Lung (tissue), 12 donors: Measurements from ENCODE around the gene JAML. TPM values are rescaled to one million over a fixed set of nuclear protein-coding genes. Genes with fewer than 3 reads are reported as not detected.

ENCODE experiments used
- ATAC-seq: fragments of 200-7000 bp; cut with Tn5 transposase; one replicate; pipeline ENCODE4 v1.9.1; 2020; ENCODE audit warnings: moderate number of reproducible peaks; ENCODE audit not compliant: insufficient read depth, low FRiP score
- DNase-seq, 3 donors: peaks; one replicate each; pipeline ENCODE4 v3.0.0-alpha.2; 2013 to 2017
- H3K27ac ChIP-seq, 2 donors: one replicate each; pipeline ENCODE4 v1.5.1; 2013; ENCODE audit warnings: mild to moderate bottlenecking in 2 of 2, moderate library complexity in 2 of 2, control low read depth in 1 of 2, inconsistent platforms in 1 of 2, low read depth in 1 of 2, low read length in 1 of 2
- H3K27me3 ChIP-seq, 3 donors: one replicate each; pipeline ENCODE4 v1.5.1; 2013; ENCODE audit warnings: low read length in 2 of 3; ENCODE audit not compliant: control insufficient read depth in 3 of 3, insufficient read depth in 3 of 3
- H3K36me3 ChIP-seq, 4 donors: one replicate each; pipeline ENCODE4 v1.5.1; 2013; ENCODE audit warnings: low read length in 4 of 4, mild to moderate bottlenecking in 1 of 4, moderate library complexity in 1 of 4; ENCODE audit not compliant: control insufficient read depth in 4 of 4, insufficient read depth in 4 of 4
- H3K4me1 ChIP-seq, 5 donors: one replicate each; pipeline ENCODE4 v1.5.1; 2013; ENCODE audit warnings: low read length in 5 of 5, mild to moderate bottlenecking in 2 of 5, moderate library complexity in 1 of 5; ENCODE audit not compliant: control insufficient read depth in 5 of 5, insufficient read depth in 5 of 5
- H3K4me3 ChIP-seq: one replicate; pipeline ENCODE4 v1.5.1; 2013; ENCODE audit warnings: mild to moderate bottlenecking, control low read depth, moderate library complexity
- H3K9ac ChIP-seq, 2 donors: one replicate each; pipeline ENCODE4 v1.5.1; 2013; ENCODE audit warnings: low read length in 2 of 2, control low read depth in 1 of 2; ENCODE audit not compliant: insufficient read depth in 1 of 2
- H3K9me3 ChIP-seq, 4 donors: one replicate each; pipeline ENCODE4 v1.5.1; 2013; ENCODE audit warnings: low read length in 3 of 4, mild to moderate bottlenecking in 1 of 4, moderate library complexity in 1 of 4; ENCODE audit not compliant: control insufficient read depth in 4 of 4, insufficient read depth in 3 of 4
- WGBS, 2 donors: extraction: QIAGEN DNeasy Blood & Tissue Kit; methylation state at CpG; one replicate each; pipeline ENCODE4 v1.1.7; 2013; 5-methylcytosine and 5-hydroxymethylcytosine counted together
- polyA plus RNA-seq, 2 donors: library from polyadenylated mRNA; stranded (reverse); fragments of 200-250 nt; gene quantifications; one replicate each; pipeline ENCODE4 v1.2.1, GENCODE V29; 2013
- total RNA-seq, 2 donors: library from RNA; depleted of rRNA in 1 of 2; stranded (reverse); fragments of >200 nt in 1 of 2; gene quantifications; one replicate each; pipeline ENCODE4 v1.2.1, GENCODE V29; 2014 to 2021
- TF ChIP-seq, protein P1 (sequence below): IDR thresholded peaks from 2 replicates; pipeline ENCODE4 v1.5.1; 2012; ENCODE audit warnings: mild to moderate bottlenecking; ENCODE audit errors: control extremely low read depth, extremely low read depth
- donor health status: control.
- donor health status: control.
- donor health status: Bipolar disorder and iron deficiency.
- donor health status: healthy.
- donor health status: DM: yes; HTN: yes; CAD: no.

Gene JAML
- total and polyA plus RNA-seq, 4 donors, result 29.3 to 49.1 (median 35.4) TPM

- H3K27me3 ChIP-seq, result peaks cover 0 to 56% (median 30%) of the 10 kb centered on the region in 3 donors
- H3K4me1 ChIP-seq, result peaks cover 0 to 53% (median 14%) of the 10 kb centered on the region in 5 donors
- no peak overlapping the region for H3K27ac ChIP-seq
- TF ChIP-seq, protein P1, sequence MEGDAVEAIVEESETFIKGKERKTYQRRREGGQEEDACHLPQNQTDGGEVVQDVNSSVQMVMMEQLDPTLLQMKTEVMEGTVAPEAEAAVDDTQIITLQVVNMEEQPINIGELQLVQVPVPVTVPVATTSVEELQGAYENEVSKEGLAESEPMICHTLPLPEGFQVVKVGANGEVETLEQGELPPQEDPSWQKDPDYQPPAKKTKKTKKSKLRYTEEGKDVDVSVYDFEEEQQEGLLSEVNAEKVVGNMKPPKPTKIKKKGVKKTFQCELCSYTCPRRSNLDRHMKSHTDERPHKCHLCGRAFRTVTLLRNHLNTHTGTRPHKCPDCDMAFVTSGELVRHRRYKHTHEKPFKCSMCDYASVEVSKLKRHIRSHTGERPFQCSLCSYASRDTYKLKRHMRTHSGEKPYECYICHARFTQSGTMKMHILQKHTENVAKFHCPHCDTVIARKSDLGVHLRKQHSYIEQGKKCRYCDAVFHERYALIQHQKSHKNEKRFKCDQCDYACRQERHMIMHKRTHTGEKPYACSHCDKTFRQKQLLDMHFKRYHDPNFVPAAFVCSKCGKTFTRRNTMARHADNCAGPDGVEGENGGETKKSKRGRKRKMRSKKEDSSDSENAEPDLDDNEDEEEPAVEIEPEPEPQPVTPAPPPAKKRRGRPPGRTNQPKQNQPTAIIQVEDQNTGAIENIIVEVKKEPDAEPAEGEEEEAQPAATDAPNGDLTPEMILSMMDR, result no peak
- DNase-seq (no peak), ATAC-seq (no peak)
- H3K36me3 ChIP-seq, result no peaks in the 10 kb centered on the region
- WGBS, 2 donors, result 29 to 31% methylated on average over 13 to 16 of the region's 16 CpGs
- no peak overlapping the region for H3K4me3 ChIP-seq
- H3K9ac ChIP-seq, result no peak overlapping the region
- H3K9me3 ChIP-seq, result peaks cover 0 to 2% (median 0%) of the 10 kb centered on the region in 4 donors
Observed at GRCh38 chr11:118153516-118153915, 71.3 kb downstream of the JAML start.

GRCh38 chr11:118152552-118153471 lies 72.0 kb downstream of the JAML start, which contains the start of gene SCN4B:
Gene SCN4B (minus strand): TSS chr11:118152823. CDS start chr11:118152673, 150 bp downstream.
- peak; percentile 71 for ATAC-seq
- 1 to 2% methylated on average over 69 to 88 of the region's 88 CpGs for WGBS, 2 donors

GRCh38 chr11:118152020-118152551 lies 72.7 kb downstream of the JAML start:
- ATAC-seq, result no peak
- Histone ChIP-seq H3K4me3 (peak overlapping the region; percentile 37), H3K27ac (no peak overlapping the region), H3K9me3 (peaks cover 0 to under 1% (median 0%) of the 10 kb centered on the region in 4 donors), H3K27me3 (peaks cover 0 to 41% (median 24%) of the 10 kb centered on the region in 3 donors), H3K36me3 (no peaks in the 10 kb centered on the region), H3K4me1 (peaks cover 0 to 45% (median 14%) of the 10 kb centered on the region in 5 donors), H3K9ac (no peak overlapping the region)
- no peak for DNase-seq
- TF ChIP-seq, protein P1, result no peak
- WGBS, 2 donors, result 23 to 29% methylated on average over 16 of the region's 16 CpGs

More at GRCh38 chr11:118152552-118153471, 72.0 kb downstream of the JAML start, which contains the start of gene SCN4B:
- Histone ChIP-seq H3K4me3 (peak within 1 kb of the TSS; percentile 37), H3K9ac (no peak within 1 kb of the TSS), H3K9me3 (peaks cover 0 to 2% (median 0%) of the 10 kb centered on the region in 4 donors), H3K27me3 (peaks cover 0 to 49% (median 30%) of the 10 kb centered on the region in 3 donors), H3K27ac (no peak within 1 kb of the TSS), H3K4me1 (peaks cover 0 to 51% (median 14%) of the 10 kb centered on the region in 5 donors), H3K36me3 (no peaks in the 10 kb centered on the region)
- TF ChIP-seq, protein P1, result no peak
- DNase-seq, result peak; percentile 85 to 94 (median 87)
